SK-N-SH (cell line): ENCODE data around the gene ACVRL1. TPM values are rescaled to one million over a fixed set of nuclear protein-coding genes. Genes with fewer than 3 reads are reported as not detected.

Experiments used
- CTCF ChIA-PET: fragments of 300-600, 350-600 bp; formaldehyde crosslinking; extraction: SDS; loops from one replicate; lab custom pipeline; 2021; lab: Yijun Ruan, JAX
- POLR2A ChIA-PET: fragments of 350-600 bp; sonication (Branson Sonifier 250); formaldehyde crosslinking; extraction: SDS; loops from one replicate; lab custom pipeline; 2020; ENCODE audit warnings: antibody characterized with exemption, inconsistent platforms; lab: Yijun Ruan, JAX
- DNase-seq: peaks from one replicate; pipeline ENCODE4 v3.0.0; 2012
- H2AFZ ChIP-seq: fragments of 200-600 bp; sonication (generic); 2 replicates; pipeline ENCODE4 v1.8.1; 2016; ENCODE audit warnings: antibody characterized with exemption, mild to moderate bottlenecking, low read depth
- H3F3A ChIP-seq: fragments of 200-600 bp; sonication (generic); replicated peaks from 2 replicates; pipeline ENCODE3; 2016; ENCODE audit warnings: antibody characterized with exemption, mild to moderate bottlenecking; ENCODE audit not compliant: insufficient read depth
- H3K27ac ChIP-seq, 2 experiments: fragments of 200-500 bp in 1 of 2; fragments of 200-600 bp in 1 of 2; sonication (Bioruptor generic) in 1 of 2; sonication (generic), shearing (Covaris generic) in 1 of 2; 2 replicates each; pipeline versions ENCODE4 v1.5.1 to v1.6.1; 2014 to 2016; ENCODE audit warnings: low read depth in 2 of 2, inconsistent platforms in 1 of 2, low read length in 1 of 2, mild to moderate bottlenecking in 1 of 2, mixed read lengths in 1 of 2
- H3K27me3 ChIP-seq: fragments of 200-600 bp; sonication (generic), shearing (Covaris generic); 2 replicates; pipeline ENCODE4 v1.6.1; 2016; ENCODE audit warnings: mixed run types; ENCODE audit not compliant: insufficient read depth
- H3K36me3 ChIP-seq, 2 experiments: fragments of 200-500 bp in 1 of 2; fragments of 200-600 bp in 1 of 2; sonication (Bioruptor generic) in 1 of 2; sonication (generic) in 1 of 2; replicated peaks in 1 of 2; 2 replicates each; pipeline versions ENCODE3 to v1.5.1; 2014 to 2016; ENCODE audit warnings: low read length in 1 of 2, mild to moderate bottlenecking in 1 of 2; ENCODE audit not compliant: insufficient read depth in 2 of 2, control insufficient read depth in 1 of 2
- H3K4me1 ChIP-seq, 2 experiments: fragments of 200-500 bp in 1 of 2; fragments of 200-600 bp in 1 of 2; sonication (Bioruptor generic) in 1 of 2; sonication (generic), shearing (Covaris generic) in 1 of 2; 2 replicates each; pipeline versions ENCODE4 v1.5.1 to v1.6.1; 2014 to 2016; ENCODE audit warnings: low read depth in 1 of 2, low read length in 1 of 2, mixed run types in 1 of 2; ENCODE audit not compliant: insufficient read depth in 2 of 2, control insufficient read depth in 1 of 2
- H3K4me2 ChIP-seq: fragments of 200-600 bp; sonication (generic), shearing (Covaris generic); 2 replicates; pipeline ENCODE4 v1.6.1; 2017; ENCODE audit warnings: mixed run types
- H3K4me3 ChIP-seq, 2 experiments: fragments of 200-500 bp in 1 of 2; fragments of 200-600 bp in 1 of 2; sonication (Bioruptor generic) in 1 of 2; sonication (generic), shearing (Covaris generic) in 1 of 2; 2 replicates each; pipeline versions ENCODE4 v1.5.1 to v1.8.1; 2014 to 2016; ENCODE audit warnings: low read depth in 2 of 2, inconsistent platforms in 1 of 2, low read length in 1 of 2, mild to moderate bottlenecking in 1 of 2, mixed read lengths in 1 of 2, moderate library complexity in 1 of 2
- H3K79me2 ChIP-seq: fragments of 200-600 bp; sonication (generic); 2 replicates; pipeline ENCODE4 v1.8.1; 2017; ENCODE audit warnings: mild to moderate bottlenecking; ENCODE audit not compliant: insufficient read depth
- H3K9ac ChIP-seq: fragments of 200-600 bp; sonication (generic); 2 replicates; pipeline ENCODE4 v1.6.1; 2017; ENCODE audit warnings: mixed run types
- H3K9me2 ChIP-seq: fragments of 200-600 bp; sonication (generic); 2 replicates; pipeline ENCODE4 v1.6.1; 2017; ENCODE audit warnings: mixed run types
- H3K9me3 ChIP-seq: fragments of 200-600 bp; sonication (generic); 2 replicates; pipeline ENCODE4 v1.6.1; 2017; ENCODE audit warnings: mixed run types, mild to moderate bottlenecking, moderate library complexity
- H4K20me1 ChIP-seq: fragments of 200-600 bp; sonication (generic); 2 replicates; pipeline ENCODE4 v1.6.1; 2017; ENCODE audit warnings: mild to moderate bottlenecking, mixed run types; ENCODE audit not compliant: insufficient read depth
- FOSL2 ChIP-seq: IDR thresholded peaks from 2 replicates; pipeline ENCODE4 v1.4.0; 2012; ENCODE audit warnings: low read depth, mild to moderate bottlenecking, moderate library complexity, borderline replicate concordance
- FOXJ3 ChIP-seq: sonication (generic); formaldehyde crosslinking; IDR thresholded peaks from 2 replicates; pipeline ENCODE4 v1.5.1; 2020; ENCODE audit warnings: mild to moderate bottlenecking, missing genetic modification reagents
- GATA2 ChIP-seq: sonication (generic); formaldehyde crosslinking; IDR thresholded peaks from 2 replicates; pipeline ENCODE4 v1.5.0; 2020; ENCODE audit warnings: mild to moderate bottlenecking, missing genetic modification reagents
- MAX ChIP-seq: IDR thresholded peaks from 2 replicates; pipeline ENCODE4 v1.4.0; 2012; ENCODE audit warnings: low read depth
- MXI1 ChIP-seq: IDR thresholded peaks from 2 replicates; pipeline ENCODE4 v1.6.1; 2012; ENCODE audit warnings: mild to moderate bottlenecking, low read depth, low read length, improper control_type of control experiment
- NRF1 ChIP-seq: IDR thresholded peaks from 2 replicates; pipeline ENCODE4 v1.6.1; 2012; ENCODE audit warnings: low read depth, mild to moderate bottlenecking, low read length
- PBX3 ChIP-seq: IDR thresholded peaks from 2 replicates; pipeline ENCODE4; 2012
- POLR2AphosphoS5 ChIP-seq: IDR thresholded peaks from 2 replicates; pipeline ENCODE4 v1.6.1; 2012; ENCODE audit warnings: low read depth, low read length
- RAD21 ChIP-seq: IDR thresholded peaks from 2 replicates; pipeline ENCODE4 v1.6.1; 2012; ENCODE audit warnings: mild to moderate bottlenecking, low read length
- RCOR1 ChIP-seq: fragments of 150-350 bp; IDR thresholded peaks from 2 replicates; pipeline ENCODE4 v1.6.1; 2017; ENCODE audit warnings: antibody characterized with exemption, low read length
- REST ChIP-seq: IDR thresholded peaks from 2 replicates; pipeline ENCODE4 v1.6.1; 2012; ENCODE audit warnings: mild to moderate bottlenecking, low read depth, low read length, moderate library complexity
- TCF12 ChIP-seq: IDR thresholded peaks from 2 replicates; pipeline ENCODE4 v1.4.0; 2012
- USF2 ChIP-seq: fragments of 150-350 bp; IDR thresholded peaks from 2 replicates; pipeline ENCODE4 v1.6.1; 2017; ENCODE audit warnings: antibody characterized with exemption, low read length, low read depth, borderline replicate concordance
- WGBS: methylation state at CpG from one replicate; pipeline ENCODE4 v1.1.6; 2017; ENCODE audit warnings: low lambda C conversion rate; 5-methylcytosine and 5-hydroxymethylcytosine counted together
- polyA plus RNA-seq, 3 experiments: library from polyadenylated mRNA; depleted of rRNA; stranded (reverse); fragments of >200 nt; gene quantifications; 2 replicates each; pipeline ENCODE4 v1.2.3, GENCODE V29; 2012

ACVRL1 gene
- polyA plus RNA-seq, 1 of the 3 experiments (the other 2 are of a cell fraction): 0.07 TPM

DNA sequence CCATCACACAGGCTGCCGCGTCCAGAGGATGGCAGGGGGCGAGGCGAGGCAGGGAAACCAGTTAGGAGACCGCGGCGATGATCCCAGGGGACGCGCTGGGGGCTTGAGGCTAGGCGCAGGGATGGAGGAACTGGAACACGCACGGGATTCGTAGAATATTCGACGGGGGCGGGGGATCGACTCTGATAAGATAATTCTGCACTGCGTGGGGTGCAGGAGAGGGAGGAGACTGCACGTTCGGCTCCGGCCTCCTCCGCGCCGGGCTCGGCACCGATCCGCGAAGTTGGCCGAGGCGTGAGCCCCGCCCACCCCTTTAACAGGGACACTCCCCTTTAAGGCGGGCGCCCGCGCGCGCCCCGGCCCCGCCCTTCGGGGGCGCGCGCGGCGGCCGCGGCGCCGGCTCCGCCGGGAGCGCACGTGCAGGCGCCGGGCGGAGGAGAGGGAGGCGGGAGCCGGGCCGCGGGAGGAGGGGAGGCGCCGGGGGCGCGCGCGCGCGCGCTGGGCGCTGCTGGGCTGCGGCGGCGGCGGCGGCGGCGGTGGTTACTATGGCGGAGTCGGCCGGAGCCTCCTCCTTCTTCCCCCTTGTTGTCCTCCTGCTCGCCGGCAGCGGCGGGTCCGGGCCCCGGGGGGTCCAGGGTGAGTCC, 44.0 kb downstream of the ACVRL1 start, which contains the start of gene ACVR1B:
Gene ACVR1B, plus strand, starts transcription at position 501 of the 644 bp plus-strand sequence. Its CDS starts 45 bp downstream, at position 546.
- CTCF ChIA-PET: interaction anchor here (0.9 to 2.8 kb wide), 4 partner anchors 42 to 74 kb away, joined by 3 to 14 read pairs (median 5); no protein-coding TSS in a partner anchor

More for the DNA sequence above, 44.0 kb downstream of the ACVRL1 start, which contains the start of gene ACVR1B:
- Histone ChIP-seq H3K27ac (peak within 1 kb of the TSS in 1 of 2 experiments; percentile 89; a peak in 2 of 4 replicates), H2AFZ (peak within 1 kb of the TSS; percentile 86), H3K4me1 (peaks cover 6 to 20% of the 10 kb centered on the region in 2 experiments; a peak in 2 of 4 replicates), H3K36me3 (peaks cover 0 to 2% of the 10 kb centered on the region in 2 experiments), H3F3A (peaks cover 11% of the 10 kb centered on the region), H3K79me2 (peaks cover 33% of the 10 kb centered on the region), H4K20me1 (no peaks in the 10 kb centered on the region), H3K4me2 (peak within 1 kb of the TSS; percentile 99), H3K9me3 (no peaks in the 10 kb centered on the region), H3K4me3 (peak within 1 kb of the TSS; percentile 84 to 94), H3K9ac (peak within 1 kb of the TSS; percentile 92), H3K27me3 (0 out of 2 replicates have a peak, but pooled peaks cover 9% of the 10 kb centered on the region), H3K9me2 (no peaks in the 10 kb centered on the region)
- TF ChIP-seq TCF12: no peak
- peak; percentile 62; the same call in 1 of the 2 replicates for TF ChIP-seq MXI1
- peak; percentile 77; the same call in 1 of the 2 replicates for TF ChIP-seq MAX
- TF ChIP-seq USF2: no peak
- peak; percentile 10; the same call in 1 of the 2 replicates for TF ChIP-seq RAD21
- no peak for TF ChIP-seq POLR2AphosphoS5
- TF ChIP-seq NRF1: peak; percentile 50
- TF ChIP-seq FOSL2: no peak
- TF ChIP-seq REST: no peak
- TF ChIP-seq PBX3: no peak
- TF ChIP-seq GATA2: peak; percentile 75
- peak; percentile 58; the same call in 1 of the 2 replicates for TF ChIP-seq FOXJ3
- TF ChIP-seq RCOR1: 0 out of 2 replicates have a peak, but pooled peaks have one; percentile 11
- WGBS: 0% methylated on average over 18 of the region's 86 CpGs
- POLR2A ChIA-PET: interaction anchor here (1.5 kb wide), 1 partner anchor 10 kb away, joined by 6 read pairs; no protein-coding TSS in a partner anchor
- DNase-seq: peak; percentile 95
